HepG2 (cell line): ENCODE data around the gene RFX2. TPM values are rescaled to one million over a fixed set of nuclear protein-coding genes. Genes with fewer than 3 reads are reported as not detected.

Source experiments
- ATF7-NPFF ChIP-seq: sonication (generic); formaldehyde crosslinking; IDR thresholded peaks from 2 replicates; pipeline ENCODE4 v1.8.1; 2023; ENCODE audit warnings: mild to moderate bottlenecking, low read depth, missing genetic modification reagents, moderate library complexity
- EHMT2 ChIP-seq: fragments of 200-600 bp; sonication (generic); IDR thresholded peaks from 2 replicates; pipeline ENCODE4 v1.7.0; 2017; ENCODE audit warnings: antibody characterized with exemption, low read depth, low read length, borderline replicate concordance
- EP300 ChIP-seq, 3 experiments: sonication (generic) in 1 of 3; formaldehyde crosslinking in 1 of 3; IDR thresholded peaks; 2 replicates each; pipeline versions ENCODE4 v1.5.1 to v1.6.1; 2011 to 2020; ENCODE audit warnings: low read depth in 2 of 3, low read length in 2 of 3, borderline replicate concordance in 1 of 3, improper control_type of control experiment in 1 of 3, mild to moderate bottlenecking in 1 of 3, missing genetic modification reagents in 1 of 3, moderate library complexity in 1 of 3
- HDAC2 ChIP-seq: sonication (generic); formaldehyde crosslinking; IDR thresholded peaks from 2 replicates; pipeline ENCODE4 v1.4.0; 2020; ENCODE audit warnings: missing genetic modification reagents
- HNF1A ChIP-seq, 2 experiments: sonication (generic) in 1 of 2; formaldehyde crosslinking in 1 of 2; IDR thresholded peaks; 2 replicates each; pipeline versions ENCODE4 v1.4.0 to v1.6.1; 2016 to 2020; ENCODE audit warnings: borderline replicate concordance in 1 of 2, low read depth in 1 of 2, mild to moderate bottlenecking in 1 of 2, missing genetic modification reagents in 1 of 2
- NCOR1 ChIP-seq: fragments of 200-600 bp; sonication (generic); IDR thresholded peaks from 2 replicates; pipeline ENCODE4 v1.7.0; 2017; ENCODE audit warnings: antibody characterized with exemption, low read length, borderline replicate concordance
- NR1H2 ChIP-seq: sonication (generic); formaldehyde crosslinking; IDR thresholded peaks from 2 replicates; pipeline ENCODE4 v1.8.1; 2022; ENCODE audit warnings: low read depth, missing genetic modification reagents, borderline replicate concordance
- PAXIP1 ChIP-seq: sonication (generic); formaldehyde crosslinking; conservative IDR thresholded peaks from 2 replicates; pipeline ENCODE4 v1.4.0; 2020; ENCODE audit warnings: mild to moderate bottlenecking, missing genetic modification reagents, moderate library complexity
- PRMT3 ChIP-seq: sonication (generic); formaldehyde crosslinking; IDR thresholded peaks from 2 replicates; pipeline ENCODE4 v1.8.1; 2022; ENCODE audit warnings: low read depth, mild to moderate bottlenecking, moderate library complexity, missing genetic modification reagents, borderline replicate concordance
- RBAK ChIP-seq: sonication (generic); formaldehyde crosslinking; IDR thresholded peaks from 2 replicates; pipeline ENCODE4 v1.5.1; 2020; ENCODE audit warnings: mild to moderate bottlenecking, missing genetic modification reagents
- SMAD1 ChIP-seq: sonication (generic); formaldehyde crosslinking; IDR thresholded peaks from 2 replicates; pipeline ENCODE4 v1.4.0; 2020; ENCODE audit warnings: missing genetic modification reagents, low read depth, mild to moderate bottlenecking, borderline replicate concordance
- SP5 ChIP-seq: IDR thresholded peaks from 2 replicates; pipeline ENCODE4 v1.6.1; 2016; ENCODE audit warnings: low read depth, borderline replicate concordance
- TBX2 ChIP-seq: sonication (generic); formaldehyde crosslinking; IDR thresholded peaks from 2 replicates; pipeline ENCODE4 v1.5.0; 2020; ENCODE audit warnings: missing genetic modification reagents, mild to moderate bottlenecking, borderline replicate concordance
- THAP11 ChIP-seq: IDR thresholded peaks from 2 replicates; pipeline ENCODE4 v1.6.1; 2016; ENCODE audit warnings: missing biosample characterization, missing genetic modification reagents
- TP53 ChIP-seq: sonication (generic); formaldehyde crosslinking; conservative IDR thresholded peaks from 2 replicates; pipeline ENCODE4 v1.4.0; 2020; ENCODE audit warnings: missing genetic modification reagents
- ZBTB37 ChIP-seq: sonication (generic); formaldehyde crosslinking; IDR thresholded peaks from 2 replicates; pipeline ENCODE4 v1.4.0; 2020; ENCODE audit warnings: mild to moderate bottlenecking, missing genetic modification reagents
- ZNF614 ChIP-seq: IDR thresholded peaks from 2 replicates; pipeline ENCODE4 v1.6.1; 2018; ENCODE audit warnings: missing biosample characterization, missing genetic modification reagents, inconsistent platforms, borderline replicate concordance
- polyA plus RNA-seq, 8 experiments: library from polyadenylated mRNA; depleted of rRNA in 3 of 8; stranded (reverse) in 7 of 8; unstranded in 1 of 8; fragments of >200 nt; fragmentation: Illumina TruSeq in 4 of 8; extraction: Trizol in 4 of 8; gene quantifications; 2 replicates each; pipeline versions ENCODE4 v1.2.1 to v1.2.3, GENCODE V29; 2011 to 2016; ENCODE audit warnings: low read depth in 4 of 8, missing spikeins in 1 of 8, mixed read lengths in 1 of 8; ENCODE audit not compliant: insufficient read depth in 1 of 8
- total RNA-seq, 5 experiments: library from RNA; depleted of rRNA; stranded (reverse); fragments of >200 nt; fragmentation: Illumina TruSeq; extraction: Trizol; gene quantifications; 2 replicates each; pipeline ENCODE4 v1.2.3, GENCODE V29; 2016; ENCODE audit warnings: low read depth in 1 of 5

Gene RFX2
- total and polyA plus RNA-seq, 2 of the 13 experiments (the other 11 are each of a cell fraction or from before 2014, with no cell fraction given) = 2.8 to 3.3 TPM

GRCh38 chr19:6065685-6066374 is 44.5 kb downstream of the RFX2 start (continued):
- TF ChIP-seq PAXIP1 (CRISPR knock-in tag) = peak; percentile 54; the same call in 1 of the 2 replicates
- TF ChIP-seq EHMT2 = no peak; the same call in 1 of the 2 replicates
- TF ChIP-seq ZBTB37 = no peak
- TF ChIP-seq TBX2 (CRISPR knock-in tag) = peak; percentile 23; the same call in 1 of the 2 replicates
- TF ChIP-seq SMAD1 = no peak
- 0 out of 2 replicates have a peak, but pooled peaks have one; percentile 26 for TF ChIP-seq HNF1A (IDR thresholded peaks at IDR 0.05; ENCODE audit: low read depth)
- TF ChIP-seq HNF1A (CRISPR knock-in tag; IDR thresholded peaks at IDR 0.05; ENCODE audit: borderline replicate concordance) = no peak
- no peak for TF ChIP-seq ZNF614
- no peak for TF ChIP-seq ATF7-NPFF (CRISPR knock-in tag)
- TF ChIP-seq NR1H2 (CRISPR knock-in tag) = no peak
- TF ChIP-seq RBAK (CRISPR knock-in tag) = no peak
- no peak for TF ChIP-seq PRMT3 (CRISPR knock-in tag)
- no peak for TF ChIP-seq TP53 (CRISPR knock-in tag)
- peak; percentile 89 for TF ChIP-seq SP5
- peak; percentile 39; the same call in 1 of the 2 replicates for TF ChIP-seq NCOR1
- TF ChIP-seq EP300 (IDR thresholded peaks at IDR 0.05; ENCODE audit: low read depth in 2 of 2, low read length in 2 of 2) = peak in 1 of 2 experiments; percentile 57; a peak in 2 of 4 replicates
- TF ChIP-seq EP300 (CRISPR knock-in tag; IDR thresholded peaks at IDR 0.05; ENCODE audit: borderline replicate concordance) = no peak
- 0 out of 2 replicates have a peak, but pooled peaks have one; percentile 27 for TF ChIP-seq THAP11 (CRISPR knock-in tag)
- TF ChIP-seq HDAC2 (CRISPR knock-in tag) = 0 out of 2 replicates have a peak, but pooled peaks have one; percentile 24
